GM19043 (cell line): ENCODE results near the gene AP4B1.
"Not testable (repeated sequence)": the region's sequence is repeated elsewhere in the genome, so short reads cannot be mapped to it uniquely, and the experiment has no call there.

Source experiments
- ATAC-seq: cut with Tn5 transposase; IDR thresholded peaks from one replicate; pipeline ENCODE4 v1.9.1; 2021; ENCODE audit warnings: low read depth; ENCODE audit not compliant: unreplicated experiment

The AP4B1 gene

DNA sequence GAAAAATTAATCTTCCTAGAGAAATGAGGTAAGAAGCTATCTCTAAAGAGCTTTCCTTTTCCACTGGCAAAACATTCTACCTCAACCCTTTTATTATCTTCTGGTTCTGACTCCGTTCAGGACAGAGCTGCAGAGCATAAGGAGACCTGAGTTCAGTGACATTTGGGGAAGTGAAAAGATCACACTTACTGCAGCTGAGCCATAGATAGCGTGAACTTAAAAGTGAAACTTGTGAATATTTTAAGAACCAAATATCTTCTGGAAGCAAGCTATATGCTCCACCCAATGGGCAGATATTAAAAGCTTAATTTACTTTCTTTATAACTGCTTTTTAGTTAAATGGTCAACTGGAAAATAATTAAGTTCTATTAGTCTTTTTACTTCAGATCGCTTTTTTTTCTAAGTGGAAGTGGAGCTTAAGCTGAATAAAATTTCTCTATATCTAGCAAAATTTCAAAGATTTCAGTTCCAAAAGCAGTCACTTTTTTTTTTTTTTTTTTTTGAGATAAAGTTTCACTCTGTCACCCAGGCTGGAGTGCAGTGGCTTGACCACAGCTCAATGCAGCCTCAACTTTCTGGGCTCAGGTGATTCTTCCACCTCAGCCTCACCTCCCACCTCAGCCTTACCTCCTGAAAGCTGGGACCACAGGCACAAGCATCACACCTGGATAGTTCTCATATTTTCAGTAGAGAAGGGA, 45.0 kb downstream of the AP4B1 start:
- ATAC-seq = peak; percentile 92

DNA sequence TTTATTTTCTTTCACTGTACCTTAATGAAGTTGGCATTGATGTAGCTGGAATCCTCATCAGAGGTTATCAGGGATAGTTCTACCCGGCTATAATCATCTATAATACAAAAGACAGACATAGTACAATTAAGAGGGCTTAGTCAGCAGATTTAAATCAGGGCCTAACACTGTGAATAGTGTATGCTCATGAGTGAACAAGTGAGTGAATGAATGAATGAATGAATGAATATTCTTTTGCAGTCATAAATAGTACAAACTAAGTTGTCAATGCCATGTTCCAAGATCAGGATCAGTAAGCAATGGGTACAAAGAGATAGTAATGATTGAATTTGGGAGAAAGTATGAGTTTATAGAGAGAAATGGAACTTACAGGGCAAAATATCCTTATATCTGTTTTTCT, 45.6 kb downstream of the AP4B1 start:
- no peak for ATAC-seq

DNA sequence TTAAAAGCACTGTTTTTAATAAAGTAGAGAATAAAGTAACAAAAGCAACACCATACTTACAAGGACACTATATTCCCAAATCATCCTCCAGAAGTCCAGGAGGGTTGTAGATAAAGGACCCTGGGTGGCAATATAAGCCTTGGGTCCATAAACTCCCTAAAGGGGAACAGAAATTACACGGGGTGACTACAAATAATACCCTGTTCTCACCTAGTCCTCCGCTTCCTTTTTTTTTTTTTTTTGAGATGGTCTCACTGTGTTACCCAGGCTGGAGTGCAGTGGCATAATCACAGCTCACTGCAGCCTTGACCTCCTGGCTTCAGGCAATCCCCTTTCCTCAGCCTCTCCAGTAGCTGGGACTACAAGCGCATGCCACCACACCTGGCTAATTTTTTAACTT, 46.2 kb downstream of the AP4B1 start:
- ATAC-seq = no peak

DNA sequence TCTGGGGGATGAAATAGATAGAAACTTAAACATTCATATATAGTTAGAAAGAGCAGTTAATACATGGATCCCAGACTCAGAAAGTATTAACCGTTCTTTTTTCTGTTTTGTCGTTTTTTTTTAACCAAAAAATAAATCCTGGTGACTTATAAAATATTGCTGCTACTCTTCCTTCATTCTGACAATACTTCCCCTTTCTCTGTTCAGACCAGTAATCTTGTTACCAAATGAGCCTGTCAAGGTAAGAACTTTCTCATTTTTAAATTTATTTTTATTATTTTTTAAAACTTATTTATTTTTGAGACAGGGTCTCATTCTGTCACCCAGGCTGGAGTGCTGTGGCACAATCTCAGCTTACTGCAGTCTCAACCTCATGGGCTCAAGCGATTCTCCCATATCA, 46.8 kb downstream of the AP4B1 start:
- ATAC-seq = no peak

DNA sequence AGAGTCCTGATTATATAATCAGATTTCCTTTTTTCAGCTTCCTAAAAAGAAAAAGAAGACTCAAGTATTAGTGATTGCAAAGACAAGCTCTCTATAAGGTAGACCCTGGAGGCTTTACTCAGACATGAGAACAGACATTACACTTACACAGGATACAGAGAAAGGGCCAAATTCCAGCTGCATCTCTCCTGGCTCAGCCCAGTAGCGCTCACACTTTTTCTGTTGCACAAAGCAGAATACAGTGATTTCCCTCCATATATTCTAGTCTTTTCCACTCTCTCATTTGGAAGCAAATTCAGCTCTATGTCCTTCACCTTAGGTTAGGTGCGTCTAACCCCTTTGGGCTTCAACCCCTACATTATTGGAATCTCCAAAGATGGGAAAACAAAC, 48.2 kb downstream of the AP4B1 start:
- no peak for ATAC-seq

DNA sequence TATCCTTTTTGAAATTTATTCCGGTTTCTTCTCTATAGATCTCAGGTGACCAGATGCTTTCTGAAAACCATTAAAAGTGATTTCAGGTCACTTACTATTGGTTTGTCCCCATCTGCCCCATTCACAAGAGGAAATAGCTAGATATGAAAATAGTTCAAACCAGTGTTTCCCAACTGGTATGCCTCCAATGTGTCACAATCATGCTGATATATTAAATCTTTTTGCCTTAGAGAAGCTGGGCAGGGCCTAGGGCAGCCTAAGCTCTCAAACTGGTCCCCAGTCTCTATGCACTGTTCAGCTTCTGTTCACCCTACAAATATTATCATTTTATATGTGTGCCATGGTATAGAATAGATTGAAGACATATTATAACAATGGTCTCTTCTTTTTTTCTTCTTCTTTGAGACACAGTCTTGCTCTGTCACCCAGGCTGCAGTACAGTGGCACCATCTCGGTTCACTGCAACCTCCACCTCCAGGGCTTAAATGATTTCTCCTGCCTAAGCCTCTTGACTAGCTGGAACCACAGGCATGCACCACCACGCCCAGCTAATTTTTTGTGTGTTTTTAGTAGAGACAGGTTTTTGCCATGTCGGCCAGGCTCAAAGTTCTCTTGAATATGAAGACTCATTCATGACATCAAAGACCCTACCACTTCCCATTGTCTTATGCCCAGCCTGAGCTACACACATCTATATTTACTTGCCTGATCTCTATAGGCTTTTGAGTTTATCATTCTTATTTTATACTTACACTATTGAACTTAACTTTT, 48.8 kb downstream of the AP4B1 start:
- ATAC-seq = no peak

DNA sequence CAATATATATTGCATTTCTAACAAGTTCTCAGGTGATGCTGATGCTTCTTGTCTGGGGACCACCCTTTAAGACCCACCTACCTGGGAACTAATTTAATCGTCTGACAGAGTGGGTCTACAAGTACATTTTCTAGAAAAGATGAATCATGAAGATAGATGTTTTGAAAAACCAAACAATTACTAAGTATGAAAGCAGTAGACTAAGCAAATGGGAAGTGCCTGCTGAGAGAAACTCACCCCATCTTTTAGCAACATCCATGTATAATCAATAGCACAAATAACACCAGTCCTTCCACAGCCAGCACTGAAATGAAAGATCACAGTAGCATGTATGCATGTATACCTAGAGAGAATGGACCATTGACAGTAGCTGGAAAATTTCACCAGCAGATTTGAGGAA, 50.4 kb downstream of the AP4B1 start:
- ATAC-seq = no peak

DNA sequence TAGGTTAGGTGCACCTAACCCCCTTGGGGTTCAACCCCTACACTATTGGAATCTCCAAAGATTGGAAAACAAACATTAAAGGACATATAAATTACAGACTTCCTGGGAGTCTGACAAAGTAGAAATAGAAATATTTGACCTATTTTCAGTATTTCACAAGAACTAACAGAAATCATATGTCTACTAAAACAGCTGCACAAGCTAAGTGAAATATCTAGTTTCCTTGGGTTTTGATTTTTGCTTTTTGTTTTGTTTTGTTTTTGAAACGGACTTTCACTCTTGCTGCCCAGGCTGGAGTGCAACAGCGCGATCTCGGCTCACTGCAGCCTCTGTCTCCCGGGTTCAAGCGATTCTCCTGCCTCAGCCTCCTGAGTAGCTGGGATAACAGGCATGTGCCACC, 51.9 kb downstream of the AP4B1 start:
- ATAC-seq = not testable (repeated sequence)

DNA sequence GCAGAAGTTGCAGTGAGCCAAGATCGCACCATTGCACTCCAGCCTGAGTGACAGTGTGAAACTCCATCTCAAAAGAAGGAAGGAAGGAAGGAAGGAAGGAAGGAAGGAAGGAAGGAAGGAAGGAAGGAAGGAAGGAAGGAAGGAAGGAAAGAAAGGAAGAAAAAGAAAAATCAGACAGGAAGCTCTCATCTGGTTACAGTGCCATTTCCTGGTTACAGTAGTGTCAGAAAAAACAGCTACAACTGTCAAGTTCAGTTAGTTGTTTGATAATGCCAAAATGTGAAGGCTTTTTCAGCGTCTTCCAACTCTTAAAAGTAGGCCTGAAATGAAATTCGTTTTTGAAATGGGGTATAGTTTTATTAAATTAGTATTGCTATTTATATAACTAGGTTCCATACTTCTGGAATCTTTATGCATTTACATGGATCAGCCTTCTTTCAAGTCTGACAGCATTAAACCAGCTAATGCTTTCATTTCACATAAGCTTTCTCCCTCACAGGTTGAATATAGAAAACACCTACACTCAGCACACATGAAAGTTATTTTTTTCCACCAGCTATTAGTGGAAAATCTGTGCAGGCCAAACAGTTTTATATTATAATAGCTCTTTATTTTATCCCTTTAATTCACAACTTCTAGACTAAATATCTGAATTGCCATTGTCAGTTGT, 54.3 kb downstream of the AP4B1 start:
- ATAC-seq = no peak

DNA sequence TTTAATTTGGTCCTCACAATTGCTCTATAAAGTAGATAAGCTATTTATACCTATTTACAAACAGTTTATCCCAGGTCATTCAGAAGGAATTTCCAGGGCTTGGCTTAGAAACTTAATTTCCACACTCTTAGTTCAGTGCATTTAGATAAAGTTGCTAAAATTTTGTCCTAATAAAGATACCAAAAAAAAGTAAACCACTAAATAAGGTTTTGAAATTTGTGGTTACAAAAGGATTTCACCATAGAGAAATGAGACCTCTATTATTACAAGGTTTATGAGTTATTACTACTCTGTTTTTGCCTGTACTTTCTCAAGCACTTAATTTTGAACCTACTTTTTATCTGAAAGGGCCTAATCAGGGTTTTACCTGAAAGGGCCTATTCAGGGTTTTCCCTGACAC, 55.5 kb downstream of the AP4B1 start:
- no peak for ATAC-seq

DNA sequence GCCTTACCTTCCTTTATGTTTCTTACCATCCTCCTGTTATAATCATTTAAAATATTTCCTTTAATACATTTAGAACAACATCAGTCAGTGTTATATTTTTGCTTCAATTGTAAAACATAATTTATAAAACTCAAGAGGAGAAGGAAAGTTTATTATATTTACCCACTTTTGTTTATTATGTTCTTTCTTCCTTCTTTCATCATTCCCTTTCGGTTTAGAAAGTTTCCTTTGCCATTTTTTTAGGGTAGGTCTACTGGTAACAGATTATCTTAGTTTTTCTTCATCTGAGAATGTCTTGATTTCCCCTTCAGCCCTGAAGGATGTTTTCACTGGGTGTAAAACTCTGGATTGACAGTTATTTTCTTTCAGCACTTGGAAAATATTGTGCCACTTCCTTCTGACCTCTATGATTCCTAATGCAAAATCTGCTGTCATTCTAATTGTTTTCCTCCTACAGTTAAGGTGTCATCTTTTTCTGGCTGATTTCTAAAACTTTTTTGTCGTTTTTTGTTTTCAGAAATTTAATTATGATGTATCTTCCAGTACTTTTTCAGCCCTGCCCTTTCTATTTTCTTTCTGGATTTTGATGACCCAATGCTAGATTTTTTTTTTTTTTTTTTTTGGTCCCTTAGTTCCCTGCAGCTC, 58.1 kb downstream of the AP4B1 start:
- ATAC-seq = no peak
